ENCODE measurements around the gene ZBTB46. TPM values are rescaled to one million over a fixed set of nuclear protein-coding genes. Genes with fewer than 3 reads are reported as not detected.

The ZBTB46 gene
- total RNA-seq, 1 donor from 2014 or later = 7.4 TPM

DNA sequence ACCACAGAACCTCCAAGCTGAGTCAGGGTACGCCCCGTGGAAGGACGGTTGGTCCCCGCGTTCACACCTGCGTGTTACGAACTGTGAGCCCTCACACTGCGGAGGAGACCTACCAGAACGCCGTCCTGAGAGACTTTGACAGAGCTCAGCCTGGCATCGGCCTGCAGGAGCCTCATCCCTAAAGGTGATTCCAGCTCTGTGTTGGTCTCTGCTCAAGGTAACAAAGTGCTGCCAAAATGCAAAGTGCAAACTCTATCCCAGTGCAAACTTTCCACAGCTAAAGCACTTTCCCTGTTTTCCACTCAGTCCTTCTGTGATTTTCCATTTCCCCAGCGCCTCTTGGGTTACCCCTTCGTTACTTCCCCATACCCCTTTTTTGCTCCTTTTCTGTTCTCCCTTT, 8.6 kb upstream of the ZBTB46 start:
- intact Hi-C loops (cut with DNase I) = no loop called here
- Histone ChIP-seq H3K36me3 (no peaks in the 10 kb centered on the region), H3K9me3 (no peaks in the 10 kb centered on the region), H3K4me1 (peaks cover 11% of the 10 kb centered on the region), H3K4me3 (no peak overlapping the region), H3K27me3 (no peaks in the 10 kb centered on the region), H3K27ac (no peak overlapping the region)
- DNase-seq (ENCODE audit: extremely low spot score in 2 of 2) = no peak
- TF ChIP-seq, protein P1, sequence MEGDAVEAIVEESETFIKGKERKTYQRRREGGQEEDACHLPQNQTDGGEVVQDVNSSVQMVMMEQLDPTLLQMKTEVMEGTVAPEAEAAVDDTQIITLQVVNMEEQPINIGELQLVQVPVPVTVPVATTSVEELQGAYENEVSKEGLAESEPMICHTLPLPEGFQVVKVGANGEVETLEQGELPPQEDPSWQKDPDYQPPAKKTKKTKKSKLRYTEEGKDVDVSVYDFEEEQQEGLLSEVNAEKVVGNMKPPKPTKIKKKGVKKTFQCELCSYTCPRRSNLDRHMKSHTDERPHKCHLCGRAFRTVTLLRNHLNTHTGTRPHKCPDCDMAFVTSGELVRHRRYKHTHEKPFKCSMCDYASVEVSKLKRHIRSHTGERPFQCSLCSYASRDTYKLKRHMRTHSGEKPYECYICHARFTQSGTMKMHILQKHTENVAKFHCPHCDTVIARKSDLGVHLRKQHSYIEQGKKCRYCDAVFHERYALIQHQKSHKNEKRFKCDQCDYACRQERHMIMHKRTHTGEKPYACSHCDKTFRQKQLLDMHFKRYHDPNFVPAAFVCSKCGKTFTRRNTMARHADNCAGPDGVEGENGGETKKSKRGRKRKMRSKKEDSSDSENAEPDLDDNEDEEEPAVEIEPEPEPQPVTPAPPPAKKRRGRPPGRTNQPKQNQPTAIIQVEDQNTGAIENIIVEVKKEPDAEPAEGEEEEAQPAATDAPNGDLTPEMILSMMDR (IDR thresholded peaks at IDR 0.05) = no peak
- TF ChIP-seq POLR2AphosphoS5 (IDR thresholded peaks at IDR 0.05; ENCODE audit: insufficient read depth in 1 of 2, low read depth in 1 of 2) (no peak), POLR2A (IDR thresholded peaks at IDR 0.05) (no peak)

DNA sequence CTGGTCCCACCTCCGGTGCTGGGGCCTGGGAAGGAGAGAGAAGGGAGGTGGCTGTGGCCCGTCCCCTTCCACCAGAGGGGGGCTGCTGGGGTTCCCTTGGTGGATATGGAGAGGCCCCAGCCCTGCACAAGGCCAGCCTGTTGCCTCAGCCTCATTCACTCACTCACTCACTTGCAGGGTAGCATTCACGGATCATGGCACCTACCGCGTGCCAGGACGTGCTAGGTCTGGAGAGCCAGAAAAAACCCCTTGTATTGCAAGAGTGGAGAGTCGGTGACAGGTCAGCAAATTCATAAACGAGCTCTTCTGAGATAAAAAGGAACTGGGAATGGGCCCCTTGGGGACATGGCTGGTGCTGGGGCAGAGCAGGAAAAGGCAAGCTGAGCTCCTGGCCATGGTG, 6.4 kb upstream of the ZBTB46 start:
- TF ChIP-seq, protein P1 (IDR thresholded peaks at IDR 0.05) = no peak
- TF ChIP-seq POLR2A (IDR thresholded peaks at IDR 0.05) (no peak), POLR2AphosphoS5 (IDR thresholded peaks at IDR 0.05; ENCODE audit: insufficient read depth in 1 of 2, low read depth in 1 of 2) (no peak)
- Histone ChIP-seq H3K27ac (no peak overlapping the region), H3K9me3 (no peaks in the 10 kb centered on the region), H3K4me3 (no peak overlapping the region), H3K4me1 (peaks cover 26% of the 10 kb centered on the region), H3K36me3 (no peaks in the 10 kb centered on the region), H3K27me3 (no peaks in the 10 kb centered on the region)
- no peak for DNase-seq (ENCODE audit: extremely low spot score in 2 of 2)
- intact Hi-C loops (cut with DNase I) = no loop called here

DNA sequence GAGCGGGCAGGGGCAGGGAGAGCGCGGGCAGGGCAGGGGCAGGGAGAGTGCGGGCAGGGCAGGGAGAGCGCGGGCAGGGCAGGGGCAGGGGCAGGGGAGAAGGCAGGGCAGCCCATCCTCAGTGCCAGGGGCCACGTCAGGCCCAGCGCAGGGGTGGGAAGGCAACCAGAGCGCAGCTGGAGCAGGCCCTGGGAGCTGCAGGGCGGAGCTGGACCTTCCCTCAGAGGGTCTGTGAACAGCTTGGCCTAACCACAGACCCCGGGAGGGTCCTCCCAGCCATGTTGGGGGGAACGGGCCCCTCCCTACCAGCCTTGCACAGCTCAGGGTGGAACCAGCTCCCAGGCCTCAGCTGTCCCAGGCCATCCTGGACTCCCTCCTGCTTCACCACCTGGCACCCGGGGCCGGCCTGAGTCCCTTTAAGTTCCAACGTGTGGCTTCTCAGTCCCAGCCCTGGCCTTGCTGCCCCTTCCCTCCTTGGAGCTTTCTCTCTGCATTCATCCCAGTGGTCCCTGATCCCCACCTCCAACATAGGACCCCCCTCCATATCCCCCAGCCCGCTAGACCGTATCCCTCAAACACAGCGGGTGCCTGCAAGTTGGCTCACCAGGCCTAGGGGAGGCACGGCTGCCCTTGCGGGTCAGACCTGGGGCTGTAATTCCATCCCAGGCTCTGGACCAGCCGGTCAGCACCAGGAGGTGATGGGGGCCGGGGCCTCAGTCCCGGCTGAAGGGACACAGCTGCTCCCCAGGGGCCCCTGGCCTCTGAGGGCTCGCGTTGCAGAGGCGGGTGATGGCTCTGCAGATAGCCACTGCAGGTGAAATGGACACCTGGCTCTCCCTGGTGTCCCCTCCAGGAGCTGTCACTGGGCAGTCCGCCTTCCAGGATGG, 5.6 kb upstream of the ZBTB46 start:
- DNase-seq (ENCODE audit: extremely low spot score in 2 of 2) = no peak
- TF ChIP-seq, protein P1 (IDR thresholded peaks at IDR 0.05) = no peak
- no peak for TF ChIP-seq POLR2A (IDR thresholded peaks at IDR 0.05)
- no peak for TF ChIP-seq POLR2AphosphoS5 (IDR thresholded peaks at IDR 0.05; ENCODE audit: insufficient read depth in 1 of 2, low read depth in 1 of 2)
- H3K36me3 ChIP-seq = no peaks in the 10 kb centered on the region
- H3K4me3 ChIP-seq = no peak overlapping the region
- H3K27me3 ChIP-seq = no peaks in the 10 kb centered on the region
- intact Hi-C loops (cut with DNase I) = no loop called here
- peaks cover 33% of the 10 kb centered on the region for H3K4me1 ChIP-seq
- no peaks in the 10 kb centered on the region for H3K9me3 ChIP-seq
- no peak overlapping the region for H3K27ac ChIP-seq

DNA sequence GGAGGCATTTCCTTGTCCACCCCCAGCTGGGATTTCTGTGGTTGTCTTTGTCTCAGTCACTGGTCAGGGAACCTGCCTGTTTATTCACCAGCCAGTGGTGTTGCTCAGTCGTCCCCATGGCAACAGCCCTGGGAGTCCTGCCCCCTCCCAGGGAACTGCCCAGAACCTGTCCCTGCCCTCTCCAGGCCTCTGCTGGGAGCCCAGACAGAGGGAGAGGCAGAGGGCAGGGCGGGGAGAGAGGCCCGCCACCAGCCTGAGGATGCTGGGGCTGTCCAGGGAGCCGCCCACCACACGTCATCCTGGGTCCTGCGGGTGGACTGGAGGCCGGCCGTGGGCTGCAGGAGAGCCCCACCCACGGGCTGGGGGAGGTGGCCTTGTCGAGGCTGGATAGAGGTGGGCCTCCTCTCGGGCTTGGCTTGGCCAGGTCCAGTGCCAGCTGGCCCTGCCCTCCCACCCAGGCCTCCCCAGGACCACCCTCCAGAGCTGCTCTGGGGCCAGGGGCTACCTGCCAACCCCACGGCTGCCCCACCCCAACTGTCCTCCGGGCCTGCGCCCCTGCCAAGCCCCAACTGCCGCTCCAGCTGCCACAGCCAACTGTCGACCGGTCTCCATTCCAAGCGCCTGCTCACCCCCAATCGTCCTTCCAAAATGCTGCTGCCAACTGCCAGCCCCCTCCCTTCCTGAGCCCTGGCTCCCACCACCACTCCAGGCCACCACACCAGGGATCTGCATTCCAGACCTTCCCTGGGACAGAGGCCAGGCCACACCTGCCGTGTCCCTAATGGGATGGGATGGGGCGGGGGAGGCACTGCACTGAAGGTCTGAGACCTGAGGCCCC, 4.2 kb upstream of the ZBTB46 start:
- no peaks in the 10 kb centered on the region for H3K36me3 ChIP-seq
- H3K27ac ChIP-seq = peak overlapping the region; percentile 88
- no peak overlapping the region for H3K4me3 ChIP-seq
- TF ChIP-seq, protein P1 (IDR thresholded peaks at IDR 0.05) = no peak
- TF ChIP-seq POLR2AphosphoS5 (IDR thresholded peaks at IDR 0.05; ENCODE audit: insufficient read depth in 1 of 2, low read depth in 1 of 2) = peak; percentile 36 to 75
- no peaks in the 10 kb centered on the region for H3K9me3 ChIP-seq
- peaks cover 34% of the 10 kb centered on the region for H3K4me1 ChIP-seq
- H3K27me3 ChIP-seq = no peaks in the 10 kb centered on the region
- intact Hi-C loops (cut with DNase I) = no loop called here
- DNase-seq (ENCODE audit: extremely low spot score in 2 of 2) = peak in 1 of 2 donors; percentile 96

Data from vagina (tissue), 2 donors.